GM10266 (cell line): ENCODE measurements around the gene DALRD3.

Source experiments
- DNase-seq: peaks from one replicate; pipeline ENCODE4 v3.0.0; 2012; ENCODE audit errors: extremely low spot score
- TF ChIP-seq, protein P1 (sequence below): IDR thresholded peaks from 2 replicates; pipeline ENCODE4 v1.5.1; 2012; ENCODE audit warnings: mild to moderate bottlenecking, low read depth; ENCODE audit not compliant: control insufficient read depth, insufficient read depth; ENCODE audit errors: missing control alignments

The DALRD3 gene

GRCh38 chr3:48984663-48985062 lies 33.7 kb downstream of the DALRD3 start:
- TF ChIP-seq, protein P1, sequence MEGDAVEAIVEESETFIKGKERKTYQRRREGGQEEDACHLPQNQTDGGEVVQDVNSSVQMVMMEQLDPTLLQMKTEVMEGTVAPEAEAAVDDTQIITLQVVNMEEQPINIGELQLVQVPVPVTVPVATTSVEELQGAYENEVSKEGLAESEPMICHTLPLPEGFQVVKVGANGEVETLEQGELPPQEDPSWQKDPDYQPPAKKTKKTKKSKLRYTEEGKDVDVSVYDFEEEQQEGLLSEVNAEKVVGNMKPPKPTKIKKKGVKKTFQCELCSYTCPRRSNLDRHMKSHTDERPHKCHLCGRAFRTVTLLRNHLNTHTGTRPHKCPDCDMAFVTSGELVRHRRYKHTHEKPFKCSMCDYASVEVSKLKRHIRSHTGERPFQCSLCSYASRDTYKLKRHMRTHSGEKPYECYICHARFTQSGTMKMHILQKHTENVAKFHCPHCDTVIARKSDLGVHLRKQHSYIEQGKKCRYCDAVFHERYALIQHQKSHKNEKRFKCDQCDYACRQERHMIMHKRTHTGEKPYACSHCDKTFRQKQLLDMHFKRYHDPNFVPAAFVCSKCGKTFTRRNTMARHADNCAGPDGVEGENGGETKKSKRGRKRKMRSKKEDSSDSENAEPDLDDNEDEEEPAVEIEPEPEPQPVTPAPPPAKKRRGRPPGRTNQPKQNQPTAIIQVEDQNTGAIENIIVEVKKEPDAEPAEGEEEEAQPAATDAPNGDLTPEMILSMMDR = no peak
- no peak for DNase-seq

DNA sequence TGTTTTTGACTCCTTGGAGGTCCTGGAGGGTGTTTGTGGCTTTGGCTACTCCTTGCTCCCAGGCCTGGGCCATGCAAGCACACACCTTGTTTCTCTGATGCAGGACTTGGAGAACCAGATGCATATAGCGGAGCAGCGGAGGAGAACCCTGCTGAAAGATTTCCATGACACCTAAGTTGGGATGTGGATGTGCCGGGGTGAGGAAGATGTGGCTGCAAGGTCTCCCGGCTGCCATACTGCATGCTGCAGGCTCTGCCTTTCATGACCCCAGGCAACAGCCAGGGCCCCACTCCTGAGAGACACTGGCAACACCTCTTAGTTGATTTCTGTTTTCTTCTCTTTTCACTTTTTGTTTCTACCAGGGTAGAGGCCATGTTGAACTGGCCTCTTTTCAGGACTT lies 35.3 kb downstream of the DALRD3 start:
- DNase-seq = no peak
- TF ChIP-seq, protein P1 = no peak

- DNase-seq = no peak
- TF ChIP-seq, protein P1 = no peak
These were observed 35.7 kb downstream of the DALRD3 start for GRCh38 chr3:48982686-48983085.

GRCh38 chr3:48982016-48982415 lies 36.4 kb downstream of the DALRD3 start:
- TF ChIP-seq, protein P1 = no peak

GRCh38 chr3:48980295-48980694 lies 38.1 kb downstream of the DALRD3 start:
- TF ChIP-seq, protein P1 = no peak
- no peak for DNase-seq

More at GRCh38 chr3:48982016-48982415, 36.4 kb downstream of the DALRD3 start:
- no peak for DNase-seq

DNA sequence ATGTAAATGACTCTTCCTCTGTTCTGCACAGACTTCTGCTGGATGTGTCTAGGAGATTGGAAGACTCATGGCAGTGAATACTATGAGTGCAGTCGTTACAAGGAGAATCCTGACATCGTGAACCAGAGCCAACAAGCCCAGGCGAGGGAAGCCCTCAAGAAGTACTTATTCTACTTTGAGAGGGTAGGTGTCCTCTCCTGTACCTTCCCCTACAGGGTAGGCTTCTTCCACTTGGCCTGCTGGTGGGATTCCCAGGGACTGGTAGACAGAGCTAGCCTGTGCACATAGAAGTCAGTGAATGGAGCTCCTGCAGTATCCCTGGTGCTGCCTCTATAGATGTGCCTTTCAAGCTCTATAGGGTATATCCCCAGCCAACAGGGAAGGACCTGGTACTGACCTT lies 38.9 kb downstream of the DALRD3 start:
- TF ChIP-seq, protein P1 = no peak
- DNase-seq = no peak

DNA sequence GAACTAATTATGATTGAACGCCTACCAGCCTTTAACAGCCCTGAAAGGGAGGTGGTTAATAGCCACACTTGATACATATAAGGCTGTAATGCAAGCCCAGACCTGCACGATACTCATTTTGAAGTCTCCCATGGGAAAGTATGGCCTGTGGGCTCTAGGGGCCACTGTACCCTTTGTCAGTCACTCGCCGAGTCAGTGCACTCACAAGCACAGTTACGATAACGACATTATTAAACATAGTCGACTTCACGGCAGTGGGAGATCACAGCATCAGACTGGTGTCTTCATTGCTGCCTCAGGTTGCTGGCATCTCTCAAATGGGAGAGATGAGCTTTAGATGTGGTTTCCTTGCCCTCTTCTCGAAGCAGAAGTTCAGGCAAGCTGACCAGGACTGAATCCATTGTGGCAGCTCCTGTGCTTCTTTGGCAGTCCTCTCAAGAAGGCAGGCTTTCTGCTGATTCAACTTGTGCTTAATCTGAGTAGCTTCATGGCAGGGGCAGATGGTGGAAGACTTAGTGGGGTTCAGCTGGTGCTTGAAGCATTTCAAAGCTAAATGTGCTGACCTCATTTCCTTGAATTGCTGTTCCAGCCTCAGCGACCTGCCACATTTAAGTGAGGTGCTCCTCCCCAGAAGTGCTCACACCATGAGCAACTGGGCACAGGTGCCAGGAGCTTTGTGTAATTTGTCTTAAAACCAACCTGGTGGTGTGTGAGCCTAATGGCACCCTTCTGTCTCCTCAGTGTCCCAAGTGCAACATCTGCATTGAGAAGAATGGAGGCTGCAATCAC lies 44.1 kb downstream of the DALRD3 start:
- TF ChIP-seq, protein P1 = no peak

More for the DNA sequence above, 44.1 kb downstream of the DALRD3 start:
- DNase-seq = no peak
